GM12875 (cell line): ENCODE measurements around the gene PLCB1.

ENCODE experiments used
- H3K4me3 ChIP-seq: one replicate; pipeline ENCODE4 v1.5.1; 2011; ENCODE audit warnings: low read depth, low read length, control low read depth
- CTCF ChIP-seq: IDR thresholded peaks from 2 replicates; pipeline ENCODE4 v1.5.1; 2011; ENCODE audit warnings: low read depth, mild to moderate bottlenecking, control low read depth, inconsistent platforms, low read length, moderate library complexity, borderline replicate concordance; ENCODE audit not compliant: insufficient read depth

Gene PLCB1

GRCh38 chr20:8898823-8899222, 766.8 kb downstream of the PLCB1 start:
- TF ChIP-seq CTCF: no peak

GRCh38 chr20:8901237-8902025, 769.4 kb downstream of the PLCB1 start:
- no peak for TF ChIP-seq CTCF

More at GRCh38 chr20:8898823-8899222, 766.8 kb downstream of the PLCB1 start:
- H3K4me3 ChIP-seq: no peak overlapping the region

GRCh38 chr20:8903655-8904605, 771.9 kb downstream of the PLCB1 start:
- H3K4me3 ChIP-seq: no peak overlapping the region
- TF ChIP-seq CTCF: no peak

More at GRCh38 chr20:8901237-8902025, 769.4 kb downstream of the PLCB1 start:
- H3K4me3 ChIP-seq: no peak overlapping the region

- H3K4me3 ChIP-seq: no peak overlapping the region
- TF ChIP-seq CTCF: no peak
Observed at GRCh38 chr20:8909596-8909995, 777.5 kb downstream of the PLCB1 start.

- no peak overlapping the region for H3K4me3 ChIP-seq
- TF ChIP-seq CTCF: no peak
Observed at GRCh38 chr20:8912096-8912495, 780.0 kb downstream of the PLCB1 start.

GRCh38 chr20:8912731-8913130, 780.7 kb downstream of the PLCB1 start:
- TF ChIP-seq CTCF: no peak
- no peak overlapping the region for H3K4me3 ChIP-seq
